SK-N-SH (cell line): ENCODE measurements around the gene ARHGAP27. TPM values are rescaled to one million over a fixed set of nuclear protein-coding genes. Genes with fewer than 3 reads are reported as not detected.

Experiments
- CTCF ChIA-PET: fragments of 300-600, 350-600 bp; formaldehyde crosslinking; extraction: SDS; loops from one replicate; lab custom pipeline; 2021; lab: Yijun Ruan, JAX
- POLR2A ChIA-PET: fragments of 350-600 bp; sonication (Branson Sonifier 250); formaldehyde crosslinking; extraction: SDS; loops from one replicate; lab custom pipeline; 2020; ENCODE audit warnings: antibody characterized with exemption, inconsistent platforms; lab: Yijun Ruan, JAX
- DNase-seq: peaks from one replicate; pipeline ENCODE4 v3.0.0; 2012
- H2AFZ ChIP-seq: fragments of 200-600 bp; sonication (generic); 2 replicates; pipeline ENCODE4 v1.8.1; 2016; ENCODE audit warnings: antibody characterized with exemption, mild to moderate bottlenecking, low read depth
- H3F3A ChIP-seq: fragments of 200-600 bp; sonication (generic); replicated peaks from 2 replicates; pipeline ENCODE3; 2016; ENCODE audit warnings: antibody characterized with exemption, mild to moderate bottlenecking; ENCODE audit not compliant: insufficient read depth
- H3K27ac ChIP-seq, 2 experiments: fragments of 200-500 bp in 1 of 2; fragments of 200-600 bp in 1 of 2; sonication (Bioruptor generic) in 1 of 2; sonication (generic), shearing (Covaris generic) in 1 of 2; 2 replicates each; pipeline versions ENCODE4 v1.5.1 to v1.6.1; 2014 to 2016; ENCODE audit warnings: low read depth in 2 of 2, inconsistent platforms in 1 of 2, low read length in 1 of 2, mild to moderate bottlenecking in 1 of 2, mixed read lengths in 1 of 2
- H3K27me3 ChIP-seq: fragments of 200-600 bp; sonication (generic), shearing (Covaris generic); 2 replicates; pipeline ENCODE4 v1.6.1; 2016; ENCODE audit warnings: mixed run types; ENCODE audit not compliant: insufficient read depth
- H3K36me3 ChIP-seq, 2 experiments: fragments of 200-500 bp in 1 of 2; fragments of 200-600 bp in 1 of 2; sonication (Bioruptor generic) in 1 of 2; sonication (generic) in 1 of 2; replicated peaks in 1 of 2; 2 replicates each; pipeline versions ENCODE3 to v1.5.1; 2014 to 2016; ENCODE audit warnings: low read length in 1 of 2, mild to moderate bottlenecking in 1 of 2; ENCODE audit not compliant: insufficient read depth in 2 of 2, control insufficient read depth in 1 of 2
- H3K4me1 ChIP-seq, 2 experiments: fragments of 200-500 bp in 1 of 2; fragments of 200-600 bp in 1 of 2; sonication (Bioruptor generic) in 1 of 2; sonication (generic), shearing (Covaris generic) in 1 of 2; 2 replicates each; pipeline versions ENCODE4 v1.5.1 to v1.6.1; 2014 to 2016; ENCODE audit warnings: low read depth in 1 of 2, low read length in 1 of 2, mixed run types in 1 of 2; ENCODE audit not compliant: insufficient read depth in 2 of 2, control insufficient read depth in 1 of 2
- H3K4me2 ChIP-seq: fragments of 200-600 bp; sonication (generic), shearing (Covaris generic); 2 replicates; pipeline ENCODE4 v1.6.1; 2017; ENCODE audit warnings: mixed run types
- H3K4me3 ChIP-seq, 2 experiments: fragments of 200-500 bp in 1 of 2; fragments of 200-600 bp in 1 of 2; sonication (Bioruptor generic) in 1 of 2; sonication (generic), shearing (Covaris generic) in 1 of 2; 2 replicates each; pipeline versions ENCODE4 v1.5.1 to v1.8.1; 2014 to 2016; ENCODE audit warnings: low read depth in 2 of 2, inconsistent platforms in 1 of 2, low read length in 1 of 2, mild to moderate bottlenecking in 1 of 2, mixed read lengths in 1 of 2, moderate library complexity in 1 of 2
- H3K79me2 ChIP-seq: fragments of 200-600 bp; sonication (generic); 2 replicates; pipeline ENCODE4 v1.8.1; 2017; ENCODE audit warnings: mild to moderate bottlenecking; ENCODE audit not compliant: insufficient read depth
- H3K9ac ChIP-seq: fragments of 200-600 bp; sonication (generic); 2 replicates; pipeline ENCODE4 v1.6.1; 2017; ENCODE audit warnings: mixed run types
- H3K9me2 ChIP-seq: fragments of 200-600 bp; sonication (generic); 2 replicates; pipeline ENCODE4 v1.6.1; 2017; ENCODE audit warnings: mixed run types
- H3K9me3 ChIP-seq: fragments of 200-600 bp; sonication (generic); 2 replicates; pipeline ENCODE4 v1.6.1; 2017; ENCODE audit warnings: mixed run types, mild to moderate bottlenecking, moderate library complexity
- H4K20me1 ChIP-seq: fragments of 200-600 bp; sonication (generic); 2 replicates; pipeline ENCODE4 v1.6.1; 2017; ENCODE audit warnings: mild to moderate bottlenecking, mixed run types; ENCODE audit not compliant: insufficient read depth
- CHD2 ChIP-seq: fragments of 150-350 bp; IDR thresholded peaks from 2 replicates; pipeline ENCODE4 v1.6.1; 2018; ENCODE audit warnings: low read length; ENCODE audit not compliant: partially characterized antibody
- ELF1 ChIP-seq: IDR thresholded peaks from 2 replicates; pipeline ENCODE4 v1.4.0; 2012
- EP300 ChIP-seq, 2 experiments: IDR thresholded peaks; 2 replicates each; pipeline versions ENCODE4 v1.4.0 to v1.6.1; 2012; ENCODE audit warnings: borderline replicate concordance in 1 of 2, low read depth in 1 of 2, low read length in 1 of 2
- GATA2 ChIP-seq: sonication (generic); formaldehyde crosslinking; IDR thresholded peaks from 2 replicates; pipeline ENCODE4 v1.5.0; 2020; ENCODE audit warnings: mild to moderate bottlenecking, missing genetic modification reagents
- JUND ChIP-seq: IDR thresholded peaks from 2 replicates; pipeline ENCODE4 v1.4.0; 2012
- MEF2A ChIP-seq: IDR thresholded peaks from 2 replicates; pipeline ENCODE4 v1.4.0; 2012; ENCODE audit warnings: low read depth, borderline replicate concordance
- MXI1 ChIP-seq: IDR thresholded peaks from 2 replicates; pipeline ENCODE4 v1.6.1; 2012; ENCODE audit warnings: mild to moderate bottlenecking, low read depth, low read length, improper control_type of control experiment
- NFIC ChIP-seq: IDR thresholded peaks from 2 replicates; pipeline ENCODE4 v1.4.0; 2012; ENCODE audit warnings: borderline replicate concordance
- NRF1 ChIP-seq: IDR thresholded peaks from 2 replicates; pipeline ENCODE4 v1.6.1; 2012; ENCODE audit warnings: low read depth, mild to moderate bottlenecking, low read length
- PBX3 ChIP-seq: IDR thresholded peaks from 2 replicates; pipeline ENCODE4; 2012
- RCOR1 ChIP-seq: fragments of 150-350 bp; IDR thresholded peaks from 2 replicates; pipeline ENCODE4 v1.6.1; 2017; ENCODE audit warnings: antibody characterized with exemption, low read length
- REST ChIP-seq: IDR thresholded peaks from 2 replicates; pipeline ENCODE4 v1.6.1; 2012; ENCODE audit warnings: mild to moderate bottlenecking, low read depth, low read length, moderate library complexity
- RXRA ChIP-seq: IDR thresholded peaks from 2 replicates; pipeline ENCODE4 v1.4.0; 2012; ENCODE audit warnings: low read depth, mild to moderate bottlenecking, borderline replicate concordance
- SIN3A ChIP-seq: IDR thresholded peaks from 2 replicates; pipeline ENCODE4 v1.6.1; 2012; ENCODE audit warnings: low read depth, mild to moderate bottlenecking, low read length, moderate library complexity, borderline replicate concordance
- SMC3 ChIP-seq: IDR thresholded peaks from 2 replicates; pipeline ENCODE4 v1.6.1; 2012; ENCODE audit warnings: low read depth, low read length, improper control_type of control experiment
- TAF1 ChIP-seq: IDR thresholded peaks from 2 replicates; pipeline ENCODE4 v1.6.1; 2012; ENCODE audit warnings: low read depth, mild to moderate bottlenecking, low read length, moderate library complexity, borderline replicate concordance
- TEAD4 ChIP-seq: IDR thresholded peaks from 2 replicates; pipeline ENCODE4 v1.4.0; 2012; ENCODE audit warnings: mild to moderate bottlenecking, borderline replicate concordance; ENCODE audit not compliant: insufficient read depth
- USF1 ChIP-seq: IDR thresholded peaks from 2 replicates; pipeline ENCODE4 v1.4.0; 2012; ENCODE audit warnings: low read depth, borderline replicate concordance
- USF2 ChIP-seq: fragments of 150-350 bp; IDR thresholded peaks from 2 replicates; pipeline ENCODE4 v1.6.1; 2017; ENCODE audit warnings: antibody characterized with exemption, low read length, low read depth, borderline replicate concordance
- YY1 ChIP-seq: IDR thresholded peaks from 2 replicates; pipeline ENCODE4 v1.4.0; 2012; ENCODE audit warnings: low read depth, mild to moderate bottlenecking
- WGBS: methylation state at CpG from one replicate; pipeline ENCODE4 v1.1.6; 2017; ENCODE audit warnings: low lambda C conversion rate; 5-methylcytosine and 5-hydroxymethylcytosine counted together
- polyA plus RNA-seq, 3 experiments: library from polyadenylated mRNA; depleted of rRNA; stranded (reverse); fragments of >200 nt; gene quantifications; 2 replicates each; pipeline ENCODE4 v1.2.3, GENCODE V29; 2012

ARHGAP27 gene
- polyA plus RNA-seq, 1 of the 3 experiments (the other 2 are of a cell fraction), result 2.1 TPM

- Histone ChIP-seq H3K9ac (no peak overlapping the region), H3F3A (no peaks in the 10 kb centered on the region), H3K9me3 (no peaks in the 10 kb centered on the region), H3K27me3 (no peaks in the 10 kb centered on the region), H3K4me3 (no peak overlapping the region), H2AFZ (no peak overlapping the region), H3K9me2 (no peaks in the 10 kb centered on the region), H3K36me3 (no peaks in the 10 kb centered on the region), H3K79me2 (no peaks in the 10 kb centered on the region), H4K20me1 (no peaks in the 10 kb centered on the region), H3K4me1 (peaks cover 0 to 11% of the 10 kb centered on the region in 2 experiments; a peak in 1 of 4 replicates), H3K4me2 (no peak overlapping the region), H3K27ac (no peak overlapping the region)
- ChIA-PET POLR2A (no interaction called here), CTCF (interaction anchor here (0.8 to 2.9 kb wide), 10 partner anchors 10 to 208 kb away, joined by 3 to 21 read pairs (median 3); no protein-coding TSS in a partner anchor)
- TF ChIP-seq EP300 (IDR thresholded peaks at IDR 0.05; ENCODE audit: borderline replicate concordance in 1 of 2, low read depth in 1 of 2, low read length in 1 of 2), result no peak
- no peak for TF ChIP-seq NFIC
- TF ChIP-seq USF1, result no peak
- TF ChIP-seq PBX3, result no peak
- TF ChIP-seq YY1, result no peak
- TF ChIP-seq MEF2A, result no peak
- no peak for TF ChIP-seq TAF1
- WGBS, result 56% methylated on average over 7 of the region's 11 CpGs
- DNase-seq, result peak; percentile 23
Observed at GRCh38 chr17:45427181-45427835, 5.4 kb downstream of the ARHGAP27 start.

GRCh38 chr17:45426561-45426960, 6.1 kb downstream of the ARHGAP27 start:
- Histone ChIP-seq H3K4me2 (no peak overlapping the region), H3K9me3 (no peaks in the 10 kb centered on the region), H3F3A (no peaks in the 10 kb centered on the region), H3K9me2 (no peaks in the 10 kb centered on the region), H2AFZ (no peak overlapping the region), H3K79me2 (no peaks in the 10 kb centered on the region), H3K9ac (no peak overlapping the region), H3K27ac (no peak overlapping the region), H3K4me3 (no peak overlapping the region), H3K4me1 (peaks cover 0 to 11% of the 10 kb centered on the region in 2 experiments; a peak in 1 of 4 replicates), H3K36me3 (no peaks in the 10 kb centered on the region), H3K27me3 (no peaks in the 10 kb centered on the region), H4K20me1 (no peaks in the 10 kb centered on the region)
- no peak for DNase-seq
- TF ChIP-seq SMC3, result no peak
- TF ChIP-seq CHD2, result no peak
- TF ChIP-seq TEAD4, result no peak
- no peak for TF ChIP-seq SIN3A
- no peak for TF ChIP-seq JUND
- TF ChIP-seq REST, result no peak
- TF ChIP-seq USF2, result no peak
- no peak for TF ChIP-seq GATA2 (CRISPR knock-in tag)
- no peak for TF ChIP-seq NFIC
- TF ChIP-seq MXI1, result no peak
- TF ChIP-seq TAF1, result no peak
- no peak for TF ChIP-seq RXRA
- TF ChIP-seq RCOR1, result no peak
- TF ChIP-seq ELF1, result no peak
- no peak for TF ChIP-seq NRF1
- POLR2A ChIA-PET, result no interaction called here
- CTCF ChIA-PET, result interaction anchor here (0.8 to 5.8 kb wide), 10 partner anchors 11 to 214 kb away, joined by 3 to 36 read pairs (median 4); no protein-coding TSS in a partner anchor
- 70% methylated on average over 7 of the region's 7 CpGs for WGBS
